ENCODE results near the gene TFB1M. TPM values are rescaled to one million over a fixed set of nuclear protein-coding genes. Genes with fewer than 3 reads are reported as not detected.

Gene TFB1M
- 10.0 and 11.3 TPM in 2 replicates for total RNA-seq

DNA sequence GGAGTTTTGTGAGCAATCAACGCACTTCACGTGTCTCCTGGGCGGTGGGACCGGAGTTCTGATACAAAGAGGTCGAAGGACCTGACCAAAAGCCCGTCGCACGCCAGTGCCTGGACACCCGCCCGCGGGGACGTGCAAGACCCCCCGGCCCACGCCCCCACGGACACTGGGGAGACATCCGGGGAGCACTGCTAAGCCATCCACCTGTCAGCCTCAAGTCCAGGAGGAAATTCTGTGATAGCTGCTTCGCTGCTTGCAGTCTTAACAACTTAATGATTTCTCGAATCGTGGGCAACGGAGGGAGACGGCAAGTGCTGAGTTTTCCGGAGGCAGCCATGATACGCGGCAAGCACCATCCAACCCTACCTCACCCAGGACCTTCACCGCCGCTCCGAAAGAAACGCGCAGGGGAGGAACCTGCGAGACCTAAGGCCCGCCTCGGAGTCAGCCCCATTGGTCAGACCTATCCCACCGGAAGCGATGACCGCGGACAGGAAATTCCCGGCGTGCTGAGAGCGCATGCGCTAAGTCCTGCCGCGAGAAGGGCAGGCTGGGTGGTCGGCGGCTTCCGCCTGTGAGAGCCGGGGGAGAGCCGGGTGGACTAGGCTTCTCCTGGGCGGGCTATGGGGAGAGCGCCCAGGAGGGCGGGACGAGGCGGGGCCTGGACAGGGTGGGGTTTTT, at the start of gene TFB1M:
TFB1M (minus strand) TSS at position 393 of the 681 bp plus-strand sequence; CDS start at position 337, 56 bp downstream.

DNA sequence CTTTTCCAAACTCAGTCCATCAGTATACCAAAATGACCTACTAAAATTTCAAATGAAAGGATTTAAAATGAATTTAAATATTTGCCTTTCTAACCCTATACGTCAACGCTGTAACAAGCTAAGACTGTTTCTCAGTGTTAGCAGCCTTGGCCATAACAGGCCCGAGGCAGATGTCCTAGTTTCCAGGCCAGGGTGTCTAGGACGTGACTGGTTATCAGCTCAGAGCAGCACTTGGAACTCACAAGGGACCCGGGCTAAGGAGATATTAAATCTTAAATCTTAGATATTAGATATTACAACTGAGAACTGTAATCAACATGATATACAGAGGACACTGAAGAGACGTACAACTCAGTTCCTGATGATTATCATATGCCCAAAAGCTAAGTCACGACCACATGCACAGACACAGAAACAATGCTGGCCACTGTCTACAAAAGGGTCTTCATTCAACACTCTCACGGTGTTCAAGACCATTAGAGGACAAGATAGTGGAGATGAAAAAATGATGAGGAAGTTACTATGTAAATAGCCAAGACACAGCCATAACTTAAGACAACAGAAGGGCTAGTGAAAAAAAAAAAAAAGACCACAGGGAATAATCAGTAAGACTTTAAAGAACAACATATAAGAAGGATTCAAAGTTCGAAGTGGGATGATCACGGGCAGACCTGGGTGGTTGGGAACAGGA, 50.8 kb downstream of the TFB1M start, which contains the start of gene CLDN20:
CLDN20 (plus strand) TSS at position 641 of the 691 bp plus-strand sequence. CDS start 11,707 bp downstream, outside the sequence.

Other genes starting within 250 kb of the TFB1M start
- not detected in 2 replicates for gene CLDN20, start 50.5 kb downstream of the TFB1M start, total RNA-seq
- not detected in 2 replicates for gene NOX3, start 141.4 kb upstream of the TFB1M start, total RNA-seq

Measured in dermis lymphatic vessel endothelial cell (primary cell).